ENCODE measurements around the gene ZNF503. TPM values are rescaled to one million over a fixed set of nuclear protein-coding genes. Genes with fewer than 3 reads are reported as not detected.

Gene ZNF503
- total and polyA plus RNA-seq, 10 of the 15 experiments (the other 5 are each of a cell fraction or from before 2014, with no cell fraction given): 0.05 to 1.1 (median 0.11) TPM; not detected in 1

- FAIRE-seq (no peak), ATAC-seq (no peak), DNase-seq (ENCODE audit: low read depth, low spot score) (no peak)
- BruUV-seq (replicated peaks): no TSS peak
- Histone ChIP-seq H3K4me3 (no peak overlapping the region), H3K27ac (ENCODE audit: control insufficient read depth, insufficient read depth) (no peak overlapping the region), H3K9me3 (replicated peaks; ENCODE audit: control insufficient read depth, insufficient read depth, low read length) (no peaks in the 10 kb centered on the region; the same call in 2 of the 3 replicates), H3K36me3 (ENCODE audit: control insufficient read depth in 2 of 2, insufficient read depth in 2 of 2, low read length in 1 of 2) (no peaks in the 10 kb centered on the region), H4K20me1 (ENCODE audit: control insufficient read depth, insufficient read depth) (no peaks in the 10 kb centered on the region), H3K27me3 (replicated peaks in 1 of 2; ENCODE audit: control insufficient read depth in 2 of 2, insufficient read depth in 2 of 2, low read length in 1 of 2) (peaks cover 6 to 16% of the 10 kb centered on the region in 2 experiments), H3K4me1 (ENCODE audit: control insufficient read depth, insufficient read depth, low read length) (no peaks in the 10 kb centered on the region; the same call in 1 of the 2 replicates), H3K9ac (ENCODE audit: control insufficient read depth, insufficient read depth, low read length) (no peak overlapping the region), H3K79me2 (ENCODE audit: control insufficient read depth, insufficient read depth, low read length) (no peaks in the 10 kb centered on the region), H3K4me2 (ENCODE audit: control insufficient read depth, insufficient read depth) (no peak overlapping the region), H2AFZ (ENCODE audit: control insufficient read depth, low read depth, low read length) (no peak overlapping the region)
- 83% methylated on average over 43 of the region's 76 CpGs for WGBS (ENCODE audit: insufficient coverage, insufficient replicate concordance, low lambda C conversion rate, missing lambda C conversion rate)
- SMC1A ChIA-PET (ENCODE audit: uncharacterized antibody, unreplicated experiment): interaction anchor here (1.3 to 4.3 kb wide), 6 partner anchors 253 to 904 kb away, joined by 4 to 19 read pairs (median 6); no protein-coding TSS in a partner anchor
- CTCF ChIA-PET: interaction anchor here (1.0 to 5.7 kb wide), 9 partner anchors 253 to 905 kb away, joined by 3 to 38 read pairs (median 5); no protein-coding TSS in a partner anchor
- TF ChIP-seq BHLHE40 (IDR thresholded peaks at IDR 0.05; ENCODE audit: borderline replicate concordance in 1 of 2, low read depth in 2 of 2, low read length in 1 of 2) (no peak), SMC3 (IDR thresholded peaks at IDR 0.05; ENCODE audit: borderline replicate concordance, low read length) (no peak), SRF (IDR thresholded peaks at IDR 0.05; ENCODE audit: low read depth in 2 of 2, low read length in 2 of 2) (0 out of 4 replicates have a peak, but pooled peaks of 1 of the 2 experiments have one; percentile 1), LARP7 (IDR thresholded peaks at IDR 0.05) (no peak), NFYA (IDR thresholded peaks at IDR 0.05; ENCODE audit: borderline replicate concordance, low read depth, low read length) (no peak), CREM (IDR thresholded peaks at IDR 0.05; ENCODE audit: low read depth) (no peak), RCOR1 (conservative IDR thresholded peaks at IDR 0.05; ENCODE audit: low read depth, low read length) (no peak)
- POLR2A ChIA-PET: interaction anchor here (0.6 kb wide), 1 partner anchor 1084 kb away, joined by 4 read pairs; no protein-coding TSS in a partner anchor
- RAD21 ChIA-PET (ENCODE audit: unreplicated experiment): interaction anchor here (1.0 to 3.9 kb wide), 5 partner anchors 8 to 638 kb away, joined by 3 to 38 read pairs (median 8); no protein-coding TSS in a partner anchor
- intact Hi-C loops (cut with micrococcal nuclease; ENCODE audit: unreplicated experiment): loop anchor here (2.0 kb wide), 1 partner anchor 512 kb away; no protein-coding TSS in a partner anchor
- in situ Hi-C loops (cut with MboI): loop anchor here (25.0 kb wide), 2 partner anchors 638 to 1138 kb away; no protein-coding TSS in a partner anchor
Observed at GRCh38 chr10:75398692-75399460, 2.7 kb downstream of the ZNF503 start.

Data from GM12878 (cell line).